K562 (cell line): ENCODE measurements around the gene DIP2C. TPM values are rescaled to one million over a fixed set of nuclear protein-coding genes. Genes with fewer than 3 reads are reported as not detected.

ENCODE experiments used
- ATAC-seq: fragments of 200-7000 bp; cut with Tn5 transposase; 3 replicates; pipeline ENCODE4 v1.9.1; 2020; ENCODE audit warnings: moderate library complexity
- BruUV-seq: library from RNA; stranded (reverse); fragments of 400-500 nt; replicated peaks from 2 replicates; lab custom pipeline; 2021; lab: Mats Ljungman, UMichigan
- CTCF ChIA-PET: fragments of 300-600 bp; formaldehyde crosslinking; extraction: SDS; loops from one replicate; lab custom pipeline; 2021; ENCODE audit warnings: low intra/inter-chr PET ratio; lab: Yijun Ruan, JAX
- POLR2A ChIA-PET: fragments of 300-600, 350-650 bp; sonication (Branson Sonifier 250); formaldehyde crosslinking; extraction: SDS; loops from one replicate; lab custom pipeline; 2021; ENCODE audit warnings: antibody characterized with exemption, inconsistent platforms; lab: Yijun Ruan, JAX
- DNase-seq, 4 experiments: peaks; one replicate each; pipeline versions ENCODE4 v3.0.0 to v3.0.0-alpha.2; 2011 to 2018; ENCODE audit warnings: low spot score in 3 of 4, mixed read lengths in 3 of 4; ENCODE audit errors: extremely low read depth in 1 of 4
- FAIRE-seq: peaks from 2 replicates; lab custom pipeline; 2011; peaks lifted over from hg19 to GRCh38; lab: Jason Lieb, UNC
- H2AFZ ChIP-seq: 2 replicates; pipeline ENCODE4 v1.6.0; 2011; ENCODE audit warnings: low read depth, low read length, control low read depth, inconsistent platforms
- H3K27ac ChIP-seq: fragments of 200-600 bp; 3 replicates; pipeline ENCODE4 v1.8.0; 2011; ENCODE audit warnings: low read depth, mild to moderate bottlenecking, control low read depth, inconsistent platforms, low read length, moderate library complexity, mixed read lengths; ENCODE audit errors: extremely low read depth
- H3K27me3 ChIP-seq, 2 experiments: fragments of 300-600 bp in 1 of 2; 2 replicates in 1 of 2; 3 replicates in 1 of 2; pipeline versions ENCODE4 v1.6.0 to v1.8.0; 2011; ENCODE audit warnings: inconsistent platforms in 2 of 2, low read length in 2 of 2, mild to moderate bottlenecking in 1 of 2, mixed read lengths in 1 of 2, moderate library complexity in 1 of 2; ENCODE audit not compliant: control insufficient read depth in 2 of 2, insufficient read depth in 2 of 2
- H3K36me3 ChIP-seq: fragments of 300-600 bp; 3 replicates; pipeline ENCODE4 v1.8.0; 2011; ENCODE audit warnings: mild to moderate bottlenecking, low read length, inconsistent platforms; ENCODE audit not compliant: control insufficient read depth, insufficient read depth
- H3K4me1 ChIP-seq, 2 experiments: fragments of 200-600 bp in 1 of 2; replicated peaks in 1 of 2; 2 replicates in 1 of 2; 3 replicates in 1 of 2; pipeline versions ENCODE4 v1.5.1 to v1.8.0; 2011; ENCODE audit warnings: inconsistent platforms in 2 of 2, low read length in 2 of 2, mild to moderate bottlenecking in 1 of 2, mixed read lengths in 1 of 2, moderate library complexity in 1 of 2; ENCODE audit not compliant: control insufficient read depth in 2 of 2, insufficient read depth in 2 of 2
- H3K4me2 ChIP-seq: 2 replicates; pipeline ENCODE4 v1.6.1; 2011; ENCODE audit warnings: low read length, control low read depth, inconsistent platforms, mixed read lengths; ENCODE audit not compliant: insufficient read depth
- H3K4me3 ChIP-seq: fragments of 200-600 bp; sonication (generic), shearing (Covaris generic); 2 replicates; pipeline ENCODE4 v1.5.1; 2016; ENCODE audit warnings: control low read depth, inconsistent platforms
- H3K79me2 ChIP-seq: fragments of 200-600 bp; 3 replicates; pipeline ENCODE4 v1.8.0; 2011; ENCODE audit warnings: low read length, inconsistent platforms; ENCODE audit not compliant: control insufficient read depth, insufficient read depth
- H3K9ac ChIP-seq, 2 experiments: 2 replicates each; pipeline versions ENCODE4 v1.6.0 to v1.6.1; 2011; ENCODE audit warnings: low read depth in 2 of 2, low read length in 2 of 2, control low read depth in 1 of 2, inconsistent platforms in 1 of 2, mild to moderate bottlenecking in 1 of 2, mixed read lengths in 1 of 2; ENCODE audit not compliant: insufficient read depth in 1 of 2
- H3K9me1 ChIP-seq: one replicate; pipeline ENCODE4 v1.6.0; 2011; ENCODE audit warnings: inconsistent platforms, mild to moderate bottlenecking, low read length, moderate library complexity; ENCODE audit not compliant: control insufficient read depth, insufficient read depth
- H3K9me3 ChIP-seq: replicated peaks from 2 replicates; pipeline ENCODE4 v1.5.1; 2011; ENCODE audit warnings: low read depth, low read length, inconsistent platforms; ENCODE audit not compliant: control insufficient read depth, insufficient read depth
- H4K20me1 ChIP-seq: replicated peaks from 2 replicates; pipeline ENCODE4 v1.6.1; 2011; ENCODE audit warnings: low read length, inconsistent platforms, mixed read lengths; ENCODE audit not compliant: control insufficient read depth, insufficient read depth
- E2F3 ChIP-seq: fragments of 250-450 bp; sonication (Bioruptor Pico); IDR thresholded peaks from 2 replicates; pipeline ENCODE4 v1.4.0; 2020; ENCODE audit warnings: mild to moderate bottlenecking
- NCOA4 ChIP-seq: fragments of 450-650 bp; IDR thresholded peaks from 2 replicates; pipeline ENCODE4 v1.6.1; 2018; ENCODE audit warnings: mild to moderate bottlenecking; ENCODE audit not compliant: partially characterized antibody
- RBM34 ChIP-seq: fragments of 200-400 bp; formaldehyde crosslinking; IDR thresholded peaks from 2 replicates; pipeline ENCODE4 v1.6.1; 2018; ENCODE audit warnings: low read length, borderline replicate concordance; ENCODE audit not compliant: insufficient read depth
- ZNF589 ChIP-seq: fragments of 200-800 bp; sonication (Bioruptor generic); IDR thresholded peaks from 2 replicates; pipeline ENCODE4 v1.6.1; 2016; ENCODE audit warnings: low read depth, missing genetic modification characterization, missing compliant biosample characterization
- ZNF79 ChIP-seq: fragments of 250-450 bp; sonication (Bioruptor Pico); IDR thresholded peaks from 2 replicates; pipeline ENCODE4 v1.4.0; 2020; ENCODE audit warnings: low read depth, mild to moderate bottlenecking, moderate library complexity
- WGBS: fragments of 100-300 bp; shearing (Covaris generic); methylation state at CpG from one replicate; pipeline ENCODE4 v1.1.6; 2016; ENCODE audit warnings: low coverage, mixed read lengths; ENCODE audit not compliant: insufficient coverage; ENCODE audit errors: missing lambda C conversion rate; 5-methylcytosine and 5-hydroxymethylcytosine counted together
- in situ Hi-C: fragments of 300-500 bp; cut with MboI; formaldehyde crosslinking; loops from 4 replicates; pipeline ENCODE4 v1.15.0; 2018; ENCODE audit warnings: inconsistent platforms, mixed read lengths
- intact Hi-C: fragments of 100-400 bp; cut with micrococcal nuclease; formaldehyde crosslinking; loops from 2 replicates; pipeline ENCODE4 v1.14.2; 2022
- polyA plus RNA-seq, 8 experiments: library from polyadenylated mRNA; depleted of rRNA in 4 of 8; stranded (reverse) in 5 of 8; unstranded in 3 of 8; fragments of >200 nt; fragmentation: Nextera tagmentation in 2 of 8; fragmentation: Illumina TruSeq in 1 of 8; extraction: Ambion mirVana in 2 of 8; extraction: Trizol in 1 of 8; gene quantifications; 2 replicates each; pipeline versions ENCODE4 v1.2.1 to v1.2.3, GENCODE V29; 2011 to 2014; ENCODE audit warnings: inconsistent platforms in 1 of 8, missing spikeins in 1 of 8
- total RNA-seq, 7 experiments: library from RNA; depleted of rRNA in 6 of 7; stranded (reverse); fragments of >200 nt in 6 of 7; fragmentation: Illumina TruSeq in 2 of 7; extraction: Trizol in 2 of 7; gene quantifications; 2 replicates each; pipeline versions ENCODE4 v1.2.1 to v1.2.3, GENCODE V29; 2011 to 2021; ENCODE audit warnings: low replicate concordance in 1 of 7
- TF ChIP-seq, protein P1 (sequence below): fragments of 450-650 bp; formaldehyde crosslinking; IDR thresholded peaks from 2 replicates; pipeline ENCODE4 v1.4.0; 2022; ENCODE audit warnings: mild to moderate bottlenecking, moderate library complexity
- TF ChIP-seq, protein P2 (sequence below): sonication (generic); formaldehyde crosslinking; IDR thresholded peaks from 2 replicates; pipeline ENCODE4 v1.4.0; 2020; ENCODE audit warnings: mild to moderate bottlenecking, missing genetic modification reagents

DIP2C gene
- total and polyA plus RNA-seq, 9 of the 15 experiments (the other 6 are each of a cell fraction or from before 2014, with no cell fraction given): 0.01 TPM; not detected in 8

DNA sequence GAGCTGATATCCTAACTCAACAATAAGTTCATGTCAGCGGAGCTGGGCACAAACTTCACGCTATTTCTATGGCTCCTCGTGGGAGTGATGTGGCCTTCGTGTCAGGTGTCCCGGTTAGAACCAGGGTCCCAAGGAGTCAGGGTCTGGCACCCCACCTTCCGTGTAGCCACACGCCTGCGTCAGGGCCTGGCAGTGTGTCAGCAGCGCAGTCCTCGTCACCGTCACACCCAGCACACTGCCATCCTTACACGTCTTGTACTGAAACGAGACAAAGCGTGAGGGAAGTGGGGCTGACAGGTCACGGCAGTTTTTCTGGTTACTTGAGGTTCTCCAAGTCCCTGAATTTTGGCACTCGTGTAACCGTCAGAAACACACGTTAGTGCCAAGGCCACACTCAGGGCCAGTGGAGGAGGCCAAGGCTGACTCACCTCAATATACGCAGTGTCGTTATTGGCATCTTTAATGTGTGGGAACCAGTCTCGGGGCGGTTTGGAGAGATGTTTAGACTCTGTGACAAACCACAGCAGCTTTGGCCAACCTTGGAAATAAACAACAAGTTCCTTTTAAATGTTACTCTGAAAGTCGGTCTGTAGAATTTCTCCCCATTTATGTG lies 299.5 kb downstream of the DIP2C start:
- no peak for TF ChIP-seq ZNF79 (CRISPR knock-in tag)
- no peak for TF ChIP-seq NCOA4
- no peak for TF ChIP-seq ZNF589 (CRISPR knock-in tag)
- TF ChIP-seq, protein P1, sequence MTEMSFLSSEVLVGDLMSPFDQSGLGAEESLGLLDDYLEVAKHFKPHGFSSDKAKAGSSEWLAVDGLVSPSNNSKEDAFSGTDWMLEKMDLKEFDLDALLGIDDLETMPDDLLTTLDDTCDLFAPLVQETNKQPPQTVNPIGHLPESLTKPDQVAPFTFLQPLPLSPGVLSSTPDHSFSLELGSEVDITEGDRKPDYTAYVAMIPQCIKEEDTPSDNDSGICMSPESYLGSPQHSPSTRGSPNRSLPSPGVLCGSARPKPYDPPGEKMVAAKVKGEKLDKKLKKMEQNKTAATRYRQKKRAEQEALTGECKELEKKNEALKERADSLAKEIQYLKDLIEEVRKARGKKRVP (CRISPR knock-in tag): no peak
- no peak for TF ChIP-seq RBM34
- TF ChIP-seq, protein P2, sequence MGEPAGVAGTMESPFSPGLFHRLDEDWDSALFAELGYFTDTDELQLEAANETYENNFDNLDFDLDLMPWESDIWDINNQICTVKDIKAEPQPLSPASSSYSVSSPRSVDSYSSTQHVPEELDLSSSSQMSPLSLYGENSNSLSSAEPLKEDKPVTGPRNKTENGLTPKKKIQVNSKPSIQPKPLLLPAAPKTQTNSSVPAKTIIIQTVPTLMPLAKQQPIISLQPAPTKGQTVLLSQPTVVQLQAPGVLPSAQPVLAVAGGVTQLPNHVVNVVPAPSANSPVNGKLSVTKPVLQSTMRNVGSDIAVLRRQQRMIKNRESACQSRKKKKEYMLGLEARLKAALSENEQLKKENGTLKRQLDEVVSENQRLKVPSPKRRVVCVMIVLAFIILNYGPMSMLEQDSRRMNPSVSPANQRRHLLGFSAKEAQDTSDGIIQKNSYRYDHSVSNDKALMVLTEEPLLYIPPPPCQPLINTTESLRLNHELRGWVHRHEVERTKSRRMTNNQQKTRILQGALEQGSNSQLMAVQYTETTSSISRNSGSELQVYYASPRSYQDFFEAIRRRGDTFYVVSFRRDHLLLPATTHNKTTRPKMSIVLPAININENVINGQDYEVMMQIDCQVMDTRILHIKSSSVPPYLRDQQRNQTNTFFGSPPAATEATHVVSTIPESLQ: no peak
- TF ChIP-seq E2F3: no peak
- no TSS peak for BruUV-seq
- Histone ChIP-seq H3K4me1 (no peaks in the 10 kb centered on the region; a peak in 1 of 5 replicates), H3K27ac (no peak overlapping the region), H3K9ac (no peak overlapping the region), H3K79me2 (no peaks in the 10 kb centered on the region), H3K9me1 (no peaks in the 10 kb centered on the region), H2AFZ (no peak overlapping the region), H3K27me3 (peaks cover 30 to 66% of the 10 kb centered on the region in 2 experiments), H4K20me1 (peaks cover 7% of the 10 kb centered on the region; the same call in 1 of the 2 replicates), H3K36me3 (no peaks in the 10 kb centered on the region), H3K9me3 (no peaks in the 10 kb centered on the region), H3K4me3 (no peak overlapping the region), H3K4me2 (no peak overlapping the region)
- no peak for FAIRE-seq
- no peak for DNase-seq
- WGBS: under 1% methylated on average over 23 of the region's 23 CpGs
- ChIA-PET CTCF (no interaction called here), POLR2A (no interaction called here)
- no peak for ATAC-seq
- intact Hi-C loops (no loop called here), in situ Hi-C loops (no loop called here)
